Activated naive CD4-positive, alpha-beta T cell treated with anti-CD3 and anti-CD28 coated beads, Interleukin-2, amount 50 U/mL, for 72 hours (primary cell): ENCODE measurements around the gene OR2T27. TPM values are rescaled to one million over a fixed set of nuclear protein-coding genes. Genes with fewer than 3 reads are reported as not detected.
"Not testable (repeated sequence)": the region's sequence is repeated elsewhere in the genome, so short reads cannot be mapped to it uniquely, and the experiment has no call there.

Source experiments
- ATAC-seq, 2 donors: fragments of 150-1000 bp; cut with Tn5 transposase; 2 replicates each; pipeline ENCODE4 v1.10.0; 2021; ENCODE audit warnings: mild to moderate bottlenecking in 2 of 2, moderate library complexity in 2 of 2
- DNase-seq, 2 donors: peaks; one replicate each; pipeline ENCODE4 v3.0.0; 2021 to 2022; ENCODE audit warnings: low spot score in 2 of 2
- H3K27ac Mint-ChIP-seq, 2 donors: one replicate each; pipeline ENCODE4 v1.8.0; 2022; ENCODE audit warnings: mild to moderate bottlenecking in 2 of 2, mixed read lengths in 2 of 2
- H3K36me3 Mint-ChIP-seq, 2 donors: one replicate each; pipeline ENCODE4 v1.8.0; 2022; ENCODE audit warnings: mixed read lengths in 2 of 2
- H3K9me3 Mint-ChIP-seq, 2 donors: one replicate each; pipeline ENCODE4 v1.8.0; 2022; ENCODE audit warnings: mixed read lengths in 2 of 2
- total RNA-seq, 2 donors: library from RNA; stranded (reverse); gene quantifications; one replicate each; pipeline ENCODE4 v1.2.3, GENCODE V29; 2022

Gene OR2T27
- not detected for total RNA-seq

GRCh38 chr1:248655354-248655753 is at the start of gene OR2T27:
Gene OR2T27, minus strand, starts transcription at chr1:248655528. Its CDS starts 4,644 bp downstream, at chr1:248650884.
- ATAC-seq, H3K36me3 Mint-ChIP-seq, H3K9me3 Mint-ChIP-seq, H3K27ac Mint-ChIP-seq, DNase-seq: not testable (repeated sequence)

GRCh38 chr1:248704606-248705005 is 49.3 kb upstream of the OR2T27 start:
- no peak for DNase-seq
- Mint-ChIP-seq H3K9me3 (no peaks in the 10 kb centered on the region), H3K27ac (no peak overlapping the region), H3K36me3 (no peaks in the 10 kb centered on the region)
- ATAC-seq = no peak

GRCh38 chr1:248703674-248704073 is 48.3 kb upstream of the OR2T27 start:
- H3K36me3 Mint-ChIP-seq = no peaks in the 10 kb centered on the region

GRCh38 chr1:248702714-248703113 is 47.4 kb upstream of the OR2T27 start, which contains the start of gene OR14I1:
Gene OR14I1, minus strand, starts transcription at chr1:248702766.
- Mint-ChIP-seq H3K27ac (no peak within 1 kb of the TSS), H3K9me3 (no peaks in the 10 kb centered on the region), H3K36me3 (no peaks in the 10 kb centered on the region)
- DNase-seq = no peak
- ATAC-seq = no peak

More at GRCh38 chr1:248703674-248704073, 48.3 kb upstream of the OR2T27 start:
- DNase-seq = no peak
- H3K27ac Mint-ChIP-seq = no peak overlapping the region
- no peaks in the 10 kb centered on the region for H3K9me3 Mint-ChIP-seq
- no peak for ATAC-seq

GRCh38 chr1:248699099-248699498 is 43.8 kb upstream of the OR2T27 start:
- no peak overlapping the region for H3K27ac Mint-ChIP-seq
- no peaks in the 10 kb centered on the region for H3K36me3 Mint-ChIP-seq

GRCh38 chr1:248697907-248698306 is 42.6 kb upstream of the OR2T27 start:
- H3K36me3 Mint-ChIP-seq = no peaks in the 10 kb centered on the region
- no peak overlapping the region for H3K27ac Mint-ChIP-seq
- H3K9me3 Mint-ChIP-seq = no peaks in the 10 kb centered on the region
- ATAC-seq (no peak), DNase-seq (no peak)

More at GRCh38 chr1:248699099-248699498, 43.8 kb upstream of the OR2T27 start:
- DNase-seq (no peak), ATAC-seq (no peak)
- H3K9me3 Mint-ChIP-seq = no peaks in the 10 kb centered on the region

GRCh38 chr1:248696774-248697173 is 41.4 kb upstream of the OR2T27 start:
- DNase-seq (no peak), ATAC-seq (no peak)
- H3K27ac Mint-ChIP-seq = no peak overlapping the region
- H3K36me3 Mint-ChIP-seq = peaks cover 5 to 6% of the 10 kb centered on the region in 2 donors
- H3K9me3 Mint-ChIP-seq = peaks cover 5 to 6% of the 10 kb centered on the region in 2 donors

GRCh38 chr1:248696261-248696660 is 40.9 kb upstream of the OR2T27 start:
- H3K36me3 Mint-ChIP-seq = peaks cover 5 to 6% of the 10 kb centered on the region in 2 donors
- H3K27ac Mint-ChIP-seq = no peak overlapping the region
- ATAC-seq (no peak), DNase-seq (no peak)
- H3K9me3 Mint-ChIP-seq = peaks cover 5 to 6% of the 10 kb centered on the region in 2 donors

GRCh38 chr1:248695451-248696132 is 40.3 kb upstream of the OR2T27 start:
- peaks cover 5 to 6% of the 10 kb centered on the region in 2 donors for H3K9me3 Mint-ChIP-seq

GRCh38 chr1:248691567-248692155 is 36.3 kb upstream of the OR2T27 start:
- Mint-ChIP-seq H3K9me3 (peaks cover 10 to 12% of the 10 kb centered on the region in 2 donors), H3K36me3 (peaks cover 6 to 11% of the 10 kb centered on the region in 2 donors), H3K27ac (no peak overlapping the region)
- DNase-seq = no peak
- no peak for ATAC-seq

More at GRCh38 chr1:248695451-248696132, 40.3 kb upstream of the OR2T27 start:
- Mint-ChIP-seq H3K36me3 (peaks cover 5 to 6% of the 10 kb centered on the region in 2 donors), H3K27ac (no peak overlapping the region)
- no peak for DNase-seq
- no peak for ATAC-seq

GRCh38 chr1:248688527-248689298 is 33.4 kb upstream of the OR2T27 start:
- Mint-ChIP-seq H3K36me3 (peaks cover 6 to 11% of the 10 kb centered on the region in 2 donors), H3K9me3 (peaks cover 10 to 12% of the 10 kb centered on the region in 2 donors), H3K27ac (no peak overlapping the region)
- ATAC-seq = peak in 1 of 2 donors; percentile 22
- DNase-seq = no peak

GRCh38 chr1:248686815-248687214 is 31.5 kb upstream of the OR2T27 start:
- ATAC-seq (peak; percentile 78 to 80), DNase-seq (no peak)
- no peak overlapping the region for H3K27ac Mint-ChIP-seq
- peaks cover 0 to 6% of the 10 kb centered on the region in 2 donors for H3K36me3 Mint-ChIP-seq
- H3K9me3 Mint-ChIP-seq = peaks cover 6 to 7% of the 10 kb centered on the region in 2 donors

- no peak for ATAC-seq
- Mint-ChIP-seq H3K36me3 (no peaks in the 10 kb centered on the region), H3K27ac (peak overlapping the region in 1 of 2 donors; percentile 38), H3K9me3 (no peaks in the 10 kb centered on the region)
- no peak for DNase-seq
These were observed 26.3 kb upstream of the OR2T27 start for GRCh38 chr1:248681651-248682050.

GRCh38 chr1:248670003-248670402 is 14.7 kb upstream of the OR2T27 start:
- no peak overlapping the region for H3K27ac Mint-ChIP-seq
- peaks cover 0 to 4% of the 10 kb centered on the region in 2 donors for H3K36me3 Mint-ChIP-seq
- ATAC-seq (no peak), DNase-seq (no peak)
- H3K9me3 Mint-ChIP-seq = peaks cover 0 to 3% of the 10 kb centered on the region in 2 donors

- H3K36me3 Mint-ChIP-seq, DNase-seq, H3K9me3 Mint-ChIP-seq: not testable (repeated sequence)
- ATAC-seq = peak in 1 of 2 donors; percentile 77
- peak overlapping the region in 1 of 2 donors; percentile 50 for H3K27ac Mint-ChIP-seq
These were observed 8.4 kb upstream of the OR2T27 start for GRCh38 chr1:248663453-248664328.

GRCh38 chr1:248656797-248657196 is 1.5 kb upstream of the OR2T27 start:
- not testable (repeated sequence) for H3K36me3 Mint-ChIP-seq, ATAC-seq, H3K27ac Mint-ChIP-seq, H3K9me3 Mint-ChIP-seq, DNase-seq
